PFSK-1 (cell line): Measurements from ENCODE around the gene WDFY2.

Experiments
- FOXP2 ChIP-seq: optimal IDR thresholded peaks from 2 replicates; pipeline ENCODE3; 2011; ENCODE audit warnings: borderline replicate concordance, control low read depth, inconsistent platforms; ENCODE audit not compliant: insufficient read depth; ENCODE audit errors: extremely low read length, extremely low read depth
- POLR2AphosphoS5 ChIP-seq: IDR thresholded peaks from 2 replicates; pipeline ENCODE4 v1.6.1; 2012; ENCODE audit warnings: low read depth, mild to moderate bottlenecking, control low read depth, low read length, moderate library complexity
- SIN3A ChIP-seq: IDR thresholded peaks from 2 replicates; pipeline ENCODE4 v1.6.1; 2012; ENCODE audit warnings: mild to moderate bottlenecking, low read length, moderate library complexity, borderline replicate concordance; ENCODE audit not compliant: insufficient read depth
- TAF1 ChIP-seq: IDR thresholded peaks from 2 replicates; pipeline ENCODE4 v1.6.1; 2012; ENCODE audit warnings: low read length, control low read depth, borderline replicate concordance; ENCODE audit not compliant: insufficient read depth
- TF ChIP-seq, protein P1 (sequence below), 2 experiments: IDR thresholded peaks; 2 replicates each; pipeline versions ENCODE4 v1.6.1 to v1.8.0; 2011 to 2012; ENCODE audit warnings: low read depth in 2 of 2, low read length in 2 of 2, control low read depth in 1 of 2, inconsistent platforms in 1 of 2, mild to moderate bottlenecking in 1 of 2, moderate library complexity in 1 of 2; ENCODE audit not compliant: insufficient read depth in 1 of 2

The WDFY2 gene

GRCh38 chr13:51730927-51731326 lies 146.7 kb downstream of the WDFY2 start:
- TF ChIP-seq, protein P1, sequence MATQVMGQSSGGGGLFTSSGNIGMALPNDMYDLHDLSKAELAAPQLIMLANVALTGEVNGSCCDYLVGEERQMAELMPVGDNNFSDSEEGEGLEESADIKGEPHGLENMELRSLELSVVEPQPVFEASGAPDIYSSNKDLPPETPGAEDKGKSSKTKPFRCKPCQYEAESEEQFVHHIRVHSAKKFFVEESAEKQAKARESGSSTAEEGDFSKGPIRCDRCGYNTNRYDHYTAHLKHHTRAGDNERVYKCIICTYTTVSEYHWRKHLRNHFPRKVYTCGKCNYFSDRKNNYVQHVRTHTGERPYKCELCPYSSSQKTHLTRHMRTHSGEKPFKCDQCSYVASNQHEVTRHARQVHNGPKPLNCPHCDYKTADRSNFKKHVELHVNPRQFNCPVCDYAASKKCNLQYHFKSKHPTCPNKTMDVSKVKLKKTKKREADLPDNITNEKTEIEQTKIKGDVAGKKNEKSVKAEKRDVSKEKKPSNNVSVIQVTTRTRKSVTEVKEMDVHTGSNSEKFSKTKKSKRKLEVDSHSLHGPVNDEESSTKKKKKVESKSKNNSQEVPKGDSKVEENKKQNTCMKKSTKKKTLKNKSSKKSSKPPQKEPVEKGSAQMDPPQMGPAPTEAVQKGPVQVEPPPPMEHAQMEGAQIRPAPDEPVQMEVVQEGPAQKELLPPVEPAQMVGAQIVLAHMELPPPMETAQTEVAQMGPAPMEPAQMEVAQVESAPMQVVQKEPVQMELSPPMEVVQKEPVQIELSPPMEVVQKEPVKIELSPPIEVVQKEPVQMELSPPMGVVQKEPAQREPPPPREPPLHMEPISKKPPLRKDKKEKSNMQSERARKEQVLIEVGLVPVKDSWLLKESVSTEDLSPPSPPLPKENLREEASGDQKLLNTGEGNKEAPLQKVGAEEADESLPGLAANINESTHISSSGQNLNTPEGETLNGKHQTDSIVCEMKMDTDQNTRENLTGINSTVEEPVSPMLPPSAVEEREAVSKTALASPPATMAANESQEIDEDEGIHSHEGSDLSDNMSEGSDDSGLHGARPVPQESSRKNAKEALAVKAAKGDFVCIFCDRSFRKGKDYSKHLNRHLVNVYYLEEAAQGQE (IDR thresholded peaks at IDR 0.05; ENCODE audit: insufficient read depth in 1 of 2, low read depth in 2 of 2, low read length in 2 of 2) = no peak
- TF ChIP-seq POLR2AphosphoS5 = no peak
- no peak for TF ChIP-seq FOXP2
- TF ChIP-seq TAF1 = no peak
- TF ChIP-seq SIN3A = no peak

DNA sequence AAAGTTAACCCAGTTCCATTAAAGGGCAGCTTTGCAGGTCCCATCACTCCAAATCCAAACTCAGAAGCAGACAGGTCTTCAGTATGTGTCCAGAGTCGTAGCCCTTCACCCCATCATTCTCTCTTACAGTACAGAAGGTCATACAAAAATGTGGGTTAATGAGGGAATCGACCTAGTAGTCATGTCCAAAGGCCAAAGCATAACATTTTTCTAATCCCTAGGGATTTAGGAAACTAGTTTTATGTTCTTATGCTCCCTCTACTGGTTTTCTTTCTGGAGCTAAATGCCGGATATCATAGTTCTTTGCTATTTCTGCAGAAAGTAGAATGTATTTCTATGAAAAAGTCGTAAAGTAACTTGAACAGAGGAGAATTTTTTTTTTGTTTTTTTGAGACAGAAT lies 147.5 kb downstream of the WDFY2 start:
- TF ChIP-seq POLR2AphosphoS5 (no peak), FOXP2 (no peak), SIN3A (no peak), TAF1 (no peak)
- TF ChIP-seq, protein P1 (IDR thresholded peaks at IDR 0.05; ENCODE audit: insufficient read depth in 1 of 2, low read depth in 2 of 2, low read length in 2 of 2) = no peak

DNA sequence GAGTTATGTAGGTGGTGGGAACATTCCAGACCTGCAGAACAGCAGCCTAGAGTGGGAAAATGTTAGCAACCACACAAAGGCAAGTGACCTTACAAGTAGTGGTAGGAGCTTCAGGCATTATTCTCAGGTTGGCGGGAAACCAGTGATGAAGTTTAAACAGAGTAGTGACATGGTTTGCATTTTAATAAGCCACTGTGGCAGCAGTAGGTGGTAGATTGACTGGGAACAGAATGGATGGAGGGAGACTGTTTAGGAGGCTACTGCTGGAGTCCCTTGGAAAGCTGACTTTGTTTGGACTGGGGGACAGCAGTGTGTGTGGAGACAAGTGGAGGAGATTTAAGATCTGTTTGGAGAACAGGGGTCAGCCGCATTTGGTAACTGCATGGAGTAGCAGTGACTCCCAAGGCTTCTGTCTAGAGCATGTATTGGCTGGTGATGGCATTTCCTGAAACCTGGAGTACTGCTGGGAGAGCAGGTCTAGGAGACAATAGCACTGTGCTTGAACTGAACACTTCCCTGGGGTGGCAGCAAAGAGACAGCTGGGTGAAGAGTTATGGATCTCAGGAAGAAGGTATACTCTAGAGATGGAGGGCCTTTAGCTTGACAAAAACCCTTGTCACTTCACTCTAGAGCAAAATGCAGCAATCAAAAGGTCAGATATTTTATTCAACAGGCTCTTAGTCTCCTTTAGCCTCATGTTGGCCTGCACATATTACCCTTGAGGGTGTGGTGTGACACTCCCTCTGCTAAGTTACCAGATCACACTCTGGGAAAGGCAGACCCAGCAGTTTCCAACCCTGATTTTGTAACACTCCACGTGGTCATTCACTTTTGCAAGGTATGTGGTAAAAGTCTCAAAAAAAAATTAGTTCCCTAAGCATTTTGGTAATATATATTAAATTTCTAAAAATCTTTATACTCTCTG lies 149.4 kb downstream of the WDFY2 start:
- TF ChIP-seq SIN3A (no peak), FOXP2 (no peak), TAF1 (no peak), POLR2AphosphoS5 (no peak)
- TF ChIP-seq, protein P1 (IDR thresholded peaks at IDR 0.05; ENCODE audit: insufficient read depth in 1 of 2, low read depth in 2 of 2, low read length in 2 of 2) = no peak

DNA sequence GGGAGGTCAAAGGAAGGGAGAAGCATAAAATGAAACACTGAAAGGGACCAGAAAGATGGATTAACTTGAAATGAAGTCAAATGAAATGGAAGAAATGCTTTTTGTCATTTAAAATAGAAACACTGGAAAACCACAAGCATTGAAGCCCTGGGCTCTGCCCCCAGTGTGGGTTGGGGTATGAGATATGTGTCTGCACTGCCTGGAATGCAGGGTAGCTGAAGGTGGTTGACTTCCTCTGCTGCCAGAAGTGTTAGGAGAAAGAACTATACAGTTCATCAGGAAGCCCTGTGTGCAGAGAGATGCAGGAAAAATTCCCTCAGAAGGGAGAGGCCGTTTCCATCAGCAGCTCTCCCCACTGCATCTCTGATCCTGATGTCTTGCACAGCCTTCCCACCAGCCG lies 150.5 kb downstream of the WDFY2 start:
- TF ChIP-seq TAF1 (no peak), POLR2AphosphoS5 (no peak), FOXP2 (no peak), SIN3A (no peak)
- TF ChIP-seq, protein P1 (IDR thresholded peaks at IDR 0.05; ENCODE audit: insufficient read depth in 1 of 2, low read depth in 2 of 2, low read length in 2 of 2) = no peak
